ENCODE results near the gene SEMA7A. TPM values are rescaled to one million over a fixed set of nuclear protein-coding genes. Genes with fewer than 3 reads are reported as not detected.
A peak's percentile ranks its signal among the peaks of the same experiment; 100 is the strongest.
"Not testable (repeated sequence)": the region's sequence is repeated elsewhere in the genome, so short reads cannot be mapped to it uniquely, and the experiment has no call there.

Gene SEMA7A
- total RNA-seq, 1 donor from 2014 or later = 3.9 TPM

- Histone ChIP-seq H3K9me3 (no peaks in the 10 kb centered on the region), H3K27me3 (no peaks in the 10 kb centered on the region), H3K4me3 (peak overlapping the region; percentile 79 to 84), H3K36me3 (peaks cover 0 to 13% of the 10 kb centered on the region in 2 donors), H3K27ac (no peak overlapping the region), H3K4me1 (peaks cover 27% of the 10 kb centered on the region)
- TF ChIP-seq POLR2A (IDR thresholded peaks at IDR 0.05) (no peak), POLR2AphosphoS5 (IDR thresholded peaks at IDR 0.05; ENCODE audit: insufficient read depth in 1 of 2, low read depth in 1 of 2) (no peak), CTCF (IDR thresholded peaks at IDR 0.05) (no peak)
- no peak for DNase-seq (ENCODE audit: extremely low spot score in 2 of 2)
- intact Hi-C loops (cut with DNase I) = no loop called here
Observed at GRCh38 chr15:74461847-74462511, 28.2 kb upstream of the SEMA7A start.

GRCh38 chr15:74460871-74461846 is 27.4 kb upstream of the SEMA7A start, which contains the start of gene UBL7:
UBL7 (minus strand) TSS chr15:74461160; CDS start chr15:74458867, 2,293 bp downstream.
- intact Hi-C loops (cut with DNase I) = no loop called here
- DNase-seq (ENCODE audit: extremely low spot score in 2 of 2) = peak in 1 of 2 donors; percentile 96
- H3K27ac ChIP-seq = peak within 1 kb of the TSS; percentile 76
- TF ChIP-seq POLR2AphosphoS5 (IDR thresholded peaks at IDR 0.05; ENCODE audit: insufficient read depth in 1 of 2, low read depth in 1 of 2) (peak; percentile 95 to 99), CTCF (IDR thresholded peaks at IDR 0.05) (peak in 1 of 3 experiments; percentile 41), POLR2A (IDR thresholded peaks at IDR 0.05) (peak in 1 of 2 donors; percentile 75)
- H3K27me3 ChIP-seq = no peaks in the 10 kb centered on the region
- no peaks in the 10 kb centered on the region for H3K9me3 ChIP-seq
- peaks cover 27% of the 10 kb centered on the region for H3K4me1 ChIP-seq
- H3K4me3 ChIP-seq = peak within 1 kb of the TSS; percentile 79 to 84
- peaks cover 0 to 19% of the 10 kb centered on the region in 2 donors for H3K36me3 ChIP-seq

DNA sequence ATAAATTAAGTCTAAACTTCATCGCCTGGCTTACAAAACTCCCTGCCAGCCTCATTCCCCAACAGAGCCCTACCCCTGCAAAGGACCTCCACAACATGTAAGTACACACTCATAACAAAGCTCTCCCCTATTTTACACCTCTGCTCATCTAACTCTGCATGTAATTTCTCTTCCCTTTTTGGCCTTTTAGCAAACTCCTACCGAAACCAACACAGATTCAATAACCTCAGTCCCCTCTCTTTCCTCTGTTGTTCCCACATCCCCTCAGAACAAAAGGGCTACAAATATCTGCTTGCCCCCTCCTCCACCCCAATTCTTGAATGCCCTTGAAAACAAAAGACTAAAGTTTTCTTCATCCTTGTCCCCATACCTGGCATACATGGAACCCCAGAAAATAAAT is 26.5 kb upstream of the SEMA7A start:
- no peaks in the 10 kb centered on the region for H3K9me3 ChIP-seq
- TF ChIP-seq CTCF (IDR thresholded peaks at IDR 0.05) (no peak), POLR2A (IDR thresholded peaks at IDR 0.05) (no peak), POLR2AphosphoS5 (IDR thresholded peaks at IDR 0.05; ENCODE audit: insufficient read depth in 1 of 2, low read depth in 1 of 2) (no peak)
- intact Hi-C loops (cut with DNase I) = no loop called here
- no peaks in the 10 kb centered on the region for H3K27me3 ChIP-seq
- H3K36me3 ChIP-seq = peaks cover 0 to 24% of the 10 kb centered on the region in 2 donors
- peak overlapping the region; percentile 76 for H3K27ac ChIP-seq
- peak overlapping the region; percentile 79 to 84 for H3K4me3 ChIP-seq
- DNase-seq (ENCODE audit: extremely low spot score in 2 of 2) = no peak
- H3K4me1 ChIP-seq = peaks cover 27% of the 10 kb centered on the region

GRCh38 chr15:74459798-74460197 is 26.0 kb upstream of the SEMA7A start:
- H3K27ac ChIP-seq; DNase-seq (ENCODE audit: extremely low spot score in 2 of 2); H3K27me3 ChIP-seq; H3K9me3 ChIP-seq; intact Hi-C loops (cut with DNase I): not testable (repeated sequence)
- peaks cover 0 to 29% of the 10 kb centered on the region in 2 donors for H3K36me3 ChIP-seq
- peak overlapping the region in 1 of 2 donors; percentile 79 for H3K4me3 ChIP-seq
- H3K4me1 ChIP-seq = peaks cover 27% of the 10 kb centered on the region

DNA sequence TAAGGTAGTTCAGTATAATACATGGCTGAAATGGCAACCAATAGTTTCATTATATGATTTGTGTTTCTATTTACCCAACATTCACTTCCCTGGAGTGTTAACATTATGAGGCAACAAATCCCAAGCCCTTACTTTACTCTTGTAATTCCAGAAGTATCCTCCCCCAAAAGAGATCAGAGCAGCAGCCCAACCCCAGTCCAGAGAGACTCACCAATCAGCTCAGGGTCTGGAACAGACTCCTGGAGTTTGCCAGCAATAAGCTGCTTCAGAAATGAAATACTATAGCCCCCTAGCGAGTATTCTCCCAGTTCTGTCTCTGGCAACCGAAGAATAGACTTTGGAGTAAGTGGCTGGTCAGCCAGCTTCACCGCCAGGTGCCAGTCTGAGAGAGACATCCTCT is 24.7 kb upstream of the SEMA7A start:
- no peak for DNase-seq (ENCODE audit: extremely low spot score in 2 of 2)
- Histone ChIP-seq H3K4me1 (peaks cover 27% of the 10 kb centered on the region), H3K9me3 (no peaks in the 10 kb centered on the region), H3K27ac (no peak overlapping the region), H3K27me3 (no peaks in the 10 kb centered on the region), H3K36me3 (peaks cover 0 to 39% of the 10 kb centered on the region in 2 donors), H3K4me3 (no peak overlapping the region)
- no peak for TF ChIP-seq POLR2A (IDR thresholded peaks at IDR 0.05)
- TF ChIP-seq POLR2AphosphoS5 (IDR thresholded peaks at IDR 0.05; ENCODE audit: insufficient read depth in 1 of 2, low read depth in 1 of 2) = no peak
- no peak for TF ChIP-seq CTCF (IDR thresholded peaks at IDR 0.05)
- intact Hi-C loops (cut with DNase I) = no loop called here

- Histone ChIP-seq H3K36me3 (peaks cover 0 to 54% of the 10 kb centered on the region in 2 donors), H3K4me1 (peaks cover 24% of the 10 kb centered on the region)
- DNase-seq (ENCODE audit: extremely low spot score in 2 of 2); intact Hi-C loops (cut with DNase I); H3K9me3 ChIP-seq; H3K27me3 ChIP-seq; H3K27ac ChIP-seq; H3K4me3 ChIP-seq: not testable (repeated sequence)
Observed at GRCh38 chr15:74457036-74457435, 23.3 kb upstream of the SEMA7A start.

Measured in vagina (tissue), 2 donors.